GM18519 (cell line): ENCODE measurements around the gene PBX1.

Source experiments
- ATAC-seq: cut with Tn5 transposase; IDR thresholded peaks from one replicate; pipeline ENCODE4 v1.9.1; 2021; ENCODE audit warnings: mild to moderate bottlenecking, moderate library complexity; ENCODE audit not compliant: unreplicated experiment, low FRiP score

Gene PBX1

GRCh38 chr1:164790081-164790480 lies 231.1 kb downstream of the PBX1 start:
- no peak for ATAC-seq

DNA sequence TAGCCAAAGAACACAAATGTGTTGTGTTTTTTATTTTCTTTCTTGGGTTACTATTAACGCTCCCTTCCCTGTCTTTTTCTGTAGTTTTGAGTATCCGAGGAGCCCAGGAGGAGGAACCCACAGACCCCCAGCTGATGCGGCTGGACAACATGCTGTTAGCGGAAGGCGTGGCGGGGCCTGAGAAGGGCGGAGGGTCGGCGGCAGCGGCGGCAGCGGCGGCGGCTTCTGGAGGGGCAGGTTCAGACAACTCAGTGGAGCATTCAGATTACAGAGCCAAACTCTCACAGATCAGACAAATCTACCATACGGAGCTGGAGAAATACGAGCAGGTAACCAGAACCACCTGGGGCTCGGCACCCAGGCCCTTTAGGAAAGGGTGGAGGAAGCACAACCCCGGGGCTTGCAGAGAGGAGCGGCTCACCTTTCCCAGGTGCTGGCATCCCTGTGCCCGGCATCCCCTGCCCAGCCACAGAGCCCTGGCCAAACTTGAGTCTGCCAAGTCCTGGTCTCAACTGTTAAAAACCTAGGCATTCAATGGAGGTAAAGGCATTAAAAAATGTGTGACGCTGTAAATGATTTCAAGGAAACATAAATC lies 233.5 kb downstream of the PBX1 start:
- no peak for ATAC-seq

DNA sequence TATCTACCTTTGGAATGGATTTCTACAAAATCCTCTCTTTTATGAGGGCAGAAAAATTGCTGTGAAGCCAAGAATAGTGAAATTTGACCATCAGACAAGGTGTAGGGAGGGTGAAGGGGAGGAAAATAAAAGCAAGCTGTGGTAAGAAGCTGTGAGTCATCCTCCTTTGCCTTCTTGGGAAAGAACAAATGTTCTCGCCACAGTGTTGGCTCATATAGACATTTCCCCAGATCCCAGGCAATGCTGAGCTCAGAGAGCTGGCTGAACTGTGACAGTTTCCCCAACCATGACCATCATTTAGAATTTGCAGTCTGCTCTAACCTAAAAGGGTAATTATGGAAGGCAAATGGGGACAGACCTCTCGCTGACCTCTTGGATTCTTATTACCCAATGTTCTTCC lies 235.4 kb downstream of the PBX1 start:
- no peak for ATAC-seq

GRCh38 chr1:164796916-164797315 lies 237.9 kb downstream of the PBX1 start:
- ATAC-seq, result no peak

DNA sequence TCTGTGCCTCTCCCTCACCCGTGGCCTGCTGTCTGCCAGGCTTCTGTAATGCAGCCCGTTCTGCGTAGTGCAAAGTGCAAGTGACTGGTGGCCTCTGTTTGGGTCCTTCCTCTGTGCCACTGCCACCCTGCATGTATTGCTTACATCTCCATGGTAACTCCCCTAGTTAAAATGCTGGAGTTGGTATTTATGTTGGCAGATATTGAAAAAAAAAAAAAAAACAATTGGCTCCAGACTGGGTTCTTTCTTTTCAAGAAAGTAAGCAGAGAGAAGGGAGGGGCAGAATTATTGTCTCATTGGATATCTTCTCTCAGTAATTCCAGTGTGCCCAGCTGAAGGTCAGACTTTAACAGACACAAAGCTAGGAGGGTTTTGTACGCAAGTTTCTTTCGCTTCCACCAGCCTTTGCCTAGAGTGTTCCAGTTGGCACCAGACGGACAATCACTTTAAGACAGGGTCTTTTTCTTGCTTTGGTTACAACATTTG lies 242.3 kb downstream of the PBX1 start:
- ATAC-seq, result no peak

- no peak for ATAC-seq
Observed at GRCh38 chr1:164801791-164802502, 243.0 kb downstream of the PBX1 start.

DNA sequence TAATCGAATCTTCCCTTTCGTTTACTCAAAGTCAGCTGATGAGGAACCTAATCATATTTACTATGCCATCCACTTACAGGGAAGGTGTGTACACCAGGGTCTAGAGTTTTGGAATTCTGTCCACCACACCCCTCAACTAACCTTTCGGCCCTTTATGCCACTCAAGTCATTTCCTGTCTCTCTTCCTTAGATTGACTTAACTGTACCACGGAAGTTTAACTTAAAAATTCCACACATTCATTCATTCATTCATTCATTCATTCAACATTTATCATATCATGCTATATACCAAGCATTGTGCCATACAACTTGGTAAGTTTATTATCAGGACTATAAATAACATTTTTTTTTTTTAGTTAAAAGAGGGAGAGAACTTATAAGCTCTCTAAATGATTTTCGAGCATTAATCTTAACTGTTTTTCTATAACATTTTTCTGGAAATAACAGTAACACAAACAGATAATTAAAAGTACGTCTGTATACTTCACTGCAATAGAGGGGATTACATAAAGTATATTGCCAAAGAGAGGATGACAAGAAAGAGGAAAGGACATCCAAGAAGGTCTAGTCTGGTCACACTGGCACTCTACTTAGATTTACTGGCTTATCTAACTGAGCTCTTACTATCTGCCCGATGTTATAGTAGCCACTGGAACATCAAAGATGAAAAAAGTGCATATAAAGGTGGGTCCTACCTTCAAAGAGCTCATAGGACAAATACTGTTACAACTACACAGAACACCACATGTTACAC lies 243.7 kb downstream of the PBX1 start:
- ATAC-seq, result no peak

GRCh38 chr1:164803366-164803765 lies 244.4 kb downstream of the PBX1 start:
- no peak for ATAC-seq

DNA sequence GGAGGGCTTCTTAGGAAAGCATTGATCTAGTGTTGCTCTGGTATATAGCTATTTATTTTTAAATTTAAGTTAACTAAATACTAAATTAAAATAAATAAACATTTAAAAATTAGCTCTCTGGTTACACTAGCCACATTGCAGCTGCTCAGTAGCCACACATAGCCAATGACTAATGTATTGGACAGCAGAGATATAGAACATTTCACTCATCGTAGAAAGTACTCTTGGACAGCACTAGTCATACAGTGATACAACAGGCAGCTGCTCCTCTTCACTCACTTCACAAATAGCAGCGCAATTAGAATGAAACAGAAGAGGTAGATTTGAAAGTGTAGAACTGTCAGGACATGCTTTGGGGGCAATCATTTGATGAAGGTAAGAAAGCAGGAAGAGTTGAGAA lies 245.4 kb downstream of the PBX1 start:
- no peak for ATAC-seq

GRCh38 chr1:164805399-164805798 lies 246.4 kb downstream of the PBX1 start:
- no peak for ATAC-seq

DNA sequence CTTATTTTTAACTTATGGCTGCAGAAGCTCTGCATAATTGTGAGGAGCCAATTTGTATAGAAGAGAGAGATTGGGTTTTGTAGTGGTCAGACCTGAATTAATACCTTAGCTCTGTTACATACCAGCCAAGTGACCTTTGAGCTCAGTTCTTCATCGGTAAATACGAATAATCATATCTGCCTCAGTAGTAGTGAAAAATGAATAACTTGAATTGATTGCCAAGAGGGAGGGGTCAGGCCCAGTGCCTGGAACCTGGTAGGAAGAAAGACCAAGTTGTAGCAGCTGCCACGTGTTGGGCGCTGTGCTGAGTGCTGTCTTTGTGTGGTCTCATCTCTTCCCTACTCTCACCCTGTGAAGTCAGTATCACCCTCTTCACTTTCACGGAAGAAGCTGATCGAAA lies 247.5 kb downstream of the PBX1 start:
- ATAC-seq, result no peak

DNA sequence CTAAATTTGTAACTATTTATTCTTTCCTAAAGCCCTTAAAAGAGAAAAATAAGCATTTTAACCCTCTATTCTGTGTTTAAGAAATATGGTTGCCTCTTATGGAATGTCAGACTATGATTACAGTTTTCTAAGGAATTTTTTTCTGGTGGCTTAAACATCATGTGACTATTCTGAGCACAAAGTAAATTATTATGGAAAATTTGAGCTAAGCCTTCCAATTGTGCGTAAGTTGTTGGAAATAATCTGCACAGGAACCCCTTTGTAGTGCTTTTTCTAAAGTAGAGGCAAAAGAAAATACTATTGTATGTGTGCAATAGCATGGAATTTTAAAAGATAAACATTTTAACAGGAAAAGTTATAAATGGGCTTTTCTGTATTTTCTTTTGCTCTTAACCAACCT lies 254.8 kb downstream of the PBX1 start:
- ATAC-seq, result no peak

DNA sequence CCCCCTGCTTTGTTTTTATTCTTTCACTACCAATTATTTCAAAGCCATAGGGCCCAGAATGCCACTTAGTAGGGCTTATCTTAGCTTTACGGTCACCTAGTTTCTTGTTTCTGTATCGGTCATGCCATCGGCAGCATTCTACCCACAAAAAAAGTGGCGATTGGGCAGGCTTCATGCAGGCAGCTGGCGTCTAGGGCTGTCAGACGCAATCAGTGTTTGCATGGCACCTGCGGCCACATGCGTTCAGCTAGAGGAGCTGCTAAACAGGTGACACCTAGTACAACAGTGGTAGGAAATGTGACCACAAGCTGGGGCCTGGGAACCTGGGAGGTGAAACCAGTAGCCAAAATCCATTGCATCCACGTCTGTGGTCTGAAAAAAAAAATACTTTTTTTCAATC lies 262.7 kb downstream of the PBX1 start:
- no peak for ATAC-seq

DNA sequence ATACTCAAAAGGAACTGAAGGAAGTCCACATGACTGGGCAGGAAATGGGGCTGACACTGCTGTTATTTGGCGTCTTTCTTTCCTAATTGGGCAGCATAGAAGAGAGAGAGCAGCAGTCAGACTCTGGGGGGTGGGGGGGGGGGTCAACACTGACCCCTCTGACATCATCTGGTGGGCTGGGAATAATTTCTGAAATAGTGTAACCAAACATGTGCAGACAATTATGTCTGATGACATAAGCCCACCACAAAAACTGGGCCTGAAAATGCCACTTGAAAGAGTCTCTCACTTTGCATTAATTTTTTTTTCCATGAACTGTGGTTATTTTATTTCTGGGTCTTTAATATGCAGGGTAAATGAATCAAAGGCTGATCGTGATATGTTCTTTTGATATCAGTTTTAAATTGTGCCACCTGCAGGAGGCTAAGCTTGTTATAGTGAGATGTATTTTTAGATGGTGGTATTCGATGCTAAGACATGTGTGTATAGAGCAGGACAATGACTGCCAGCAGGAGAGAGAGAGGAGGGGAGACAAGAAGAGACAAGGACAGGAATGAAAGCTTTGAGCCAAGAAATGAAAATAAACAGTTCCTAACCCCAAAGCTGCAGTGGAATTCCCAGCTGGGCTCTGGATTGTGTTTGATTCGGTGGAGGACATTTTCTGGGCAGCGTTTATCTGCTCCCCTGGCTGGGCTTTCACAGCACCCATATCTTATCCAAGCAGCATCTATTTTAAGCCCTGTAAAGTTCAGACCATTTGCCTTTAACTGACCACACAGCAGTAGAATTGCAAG lies 264.7 kb downstream of the PBX1 start:
- no peak for ATAC-seq

DNA sequence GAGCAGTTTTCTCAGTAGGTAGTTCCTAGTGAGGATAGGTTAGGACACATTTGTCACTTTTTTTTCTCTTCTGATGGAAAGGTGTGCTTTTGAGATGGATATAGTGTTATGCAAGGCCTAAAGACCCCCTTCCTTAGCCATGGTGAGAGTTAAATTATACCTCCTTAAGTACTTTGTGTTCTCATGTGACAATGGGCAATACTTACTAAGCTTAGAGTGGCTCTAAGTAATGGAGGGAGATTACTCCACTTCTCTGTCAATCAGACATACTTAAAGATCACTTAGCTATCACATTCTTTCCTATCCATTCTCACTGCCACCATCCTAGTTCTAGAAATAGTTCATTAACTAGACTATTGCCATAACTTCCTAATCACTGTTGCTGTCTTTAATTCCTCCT lies 265.6 kb downstream of the PBX1 start:
- no peak for ATAC-seq

GRCh38 chr1:164830628-164831027 lies 271.6 kb downstream of the PBX1 start:
- ATAC-seq, result no peak

GRCh38 chr1:164834641-164835040 lies 275.7 kb downstream of the PBX1 start:
- ATAC-seq, result no peak

DNA sequence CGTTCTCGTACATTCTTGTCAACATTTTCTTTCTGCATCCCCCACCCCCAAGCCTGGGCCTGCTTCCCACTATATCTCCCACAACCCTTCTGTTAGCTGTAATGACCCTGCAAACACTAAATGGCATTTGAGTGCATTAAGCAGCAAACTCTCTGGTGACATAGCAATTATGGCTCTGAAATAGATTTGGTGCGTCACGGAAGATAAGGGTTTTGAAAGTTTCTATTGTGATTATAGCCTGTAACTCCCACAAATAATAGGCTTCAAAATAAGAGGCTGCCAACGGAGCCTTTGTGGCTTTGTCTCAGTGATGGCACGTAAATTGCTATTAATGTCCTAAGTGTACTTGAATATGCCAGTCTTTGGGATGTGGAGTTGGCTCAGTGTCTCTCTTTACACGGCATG lies 277.6 kb downstream of the PBX1 start:
- no peak for ATAC-seq

GRCh38 chr1:164838786-164839185 lies 279.8 kb downstream of the PBX1 start:
- ATAC-seq, result no peak

GRCh38 chr1:164840936-164841335 lies 282.0 kb downstream of the PBX1 start:
- no peak for ATAC-seq
